GM19395 (cell line): ENCODE results near the gene YPEL5.

ENCODE experiments used
- ATAC-seq: cut with Tn5 transposase; IDR thresholded peaks from one replicate; pipeline ENCODE4 v1.9.1; 2021; ENCODE audit warnings: mild to moderate bottlenecking, moderate library complexity; ENCODE audit not compliant: unreplicated experiment

YPEL5 gene

DNA sequence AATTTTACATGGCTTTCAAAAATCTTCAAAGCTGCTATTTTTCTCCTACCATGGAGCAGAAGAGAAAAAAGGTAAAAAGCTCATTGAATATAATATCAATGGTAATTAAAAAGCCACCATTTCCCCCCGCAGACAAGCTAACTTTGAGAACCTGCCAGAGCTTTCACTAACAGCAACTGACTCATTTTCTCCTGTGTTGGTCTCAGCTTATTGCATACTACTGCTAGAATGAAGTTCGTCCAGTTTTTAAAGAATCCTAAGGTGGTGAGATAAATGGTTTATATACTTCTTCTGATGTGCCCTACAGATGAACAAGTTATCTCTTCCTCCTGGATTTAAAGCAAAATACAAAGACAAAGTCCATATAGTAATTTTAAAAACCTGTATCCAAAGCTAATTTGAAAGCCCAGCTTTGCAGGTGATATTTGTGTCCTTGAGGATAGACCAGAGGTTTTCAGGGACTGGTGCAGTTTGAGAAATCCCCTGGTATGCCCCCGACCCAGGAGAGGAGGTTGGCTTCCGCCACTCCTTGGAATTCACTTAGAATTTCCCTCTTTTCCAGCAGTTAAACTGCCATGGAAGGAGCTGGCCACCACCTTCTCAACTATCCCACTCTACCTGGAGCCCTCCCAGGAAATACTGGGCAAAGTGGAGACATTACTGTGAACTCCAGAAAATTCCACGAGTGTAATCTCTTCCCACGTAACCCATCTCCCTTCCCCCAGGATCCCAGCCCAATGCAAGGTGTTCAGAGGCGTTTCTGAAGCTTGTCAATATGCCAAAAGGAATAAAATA, 17.5 kb downstream of the YPEL5 start:
- ATAC-seq = no peak

DNA sequence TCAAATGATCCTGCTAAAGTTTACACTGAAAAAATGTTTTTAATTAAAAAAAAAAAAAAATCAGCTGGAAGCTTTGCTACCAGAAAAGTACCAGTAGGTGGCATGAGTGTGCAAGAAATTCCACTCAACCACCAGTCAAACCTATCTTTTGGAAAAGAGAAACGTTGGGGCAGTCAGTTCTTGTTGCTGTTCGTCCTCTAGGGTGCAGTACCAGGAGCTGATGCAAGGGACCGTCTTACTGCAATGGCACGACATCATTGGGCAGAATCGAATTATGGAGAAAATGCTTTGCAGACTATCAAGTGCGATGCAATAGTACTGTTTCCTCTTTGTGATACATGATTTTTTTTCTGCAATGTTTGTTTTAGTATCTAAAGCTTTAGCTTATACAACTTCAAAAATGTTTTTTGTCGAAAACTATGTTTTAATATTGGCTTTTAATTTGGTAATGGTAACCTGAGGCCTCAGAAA, 18.3 kb downstream of the YPEL5 start:
- peak; percentile 95 for ATAC-seq

DNA sequence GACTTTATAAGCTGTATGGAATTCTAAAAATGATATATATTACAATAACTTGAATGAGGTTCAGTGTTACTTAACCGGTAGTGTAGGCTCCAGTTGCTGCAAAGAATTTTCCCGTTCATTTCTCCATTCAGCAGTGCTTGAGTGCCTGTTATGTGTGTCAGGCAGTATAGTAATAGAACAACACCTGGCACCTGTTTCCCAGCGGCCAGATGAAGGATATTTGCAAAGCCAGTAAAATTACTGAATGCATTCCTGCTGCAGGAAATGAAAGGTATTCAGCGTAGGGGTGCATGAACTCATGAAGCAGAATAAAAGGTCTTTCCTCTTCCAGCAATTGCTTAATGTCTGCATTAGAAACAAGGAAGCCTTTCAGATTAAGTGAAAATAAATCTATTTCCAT, 18.8 kb downstream of the YPEL5 start:
- no peak for ATAC-seq

DNA sequence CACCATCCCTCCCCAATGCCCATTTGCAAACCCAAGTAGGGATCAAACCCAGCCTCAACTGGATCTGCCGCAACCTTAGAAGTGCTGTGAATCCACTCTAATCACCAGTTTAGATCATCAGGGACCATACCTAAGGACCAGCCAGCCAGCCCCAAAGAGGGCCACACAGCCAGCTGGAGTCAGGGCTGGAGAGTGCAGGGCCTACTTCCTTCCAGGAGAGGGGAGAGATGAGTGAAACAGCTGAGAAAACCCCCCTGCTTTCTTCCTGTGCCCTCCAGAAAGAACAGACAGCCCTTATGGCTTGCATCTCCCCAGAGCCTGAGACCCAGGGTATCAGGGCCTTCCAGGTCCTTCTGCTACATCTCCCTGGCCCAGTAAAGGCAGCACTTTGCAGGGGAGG, 25.8 kb downstream of the YPEL5 start:
- no peak for ATAC-seq

DNA sequence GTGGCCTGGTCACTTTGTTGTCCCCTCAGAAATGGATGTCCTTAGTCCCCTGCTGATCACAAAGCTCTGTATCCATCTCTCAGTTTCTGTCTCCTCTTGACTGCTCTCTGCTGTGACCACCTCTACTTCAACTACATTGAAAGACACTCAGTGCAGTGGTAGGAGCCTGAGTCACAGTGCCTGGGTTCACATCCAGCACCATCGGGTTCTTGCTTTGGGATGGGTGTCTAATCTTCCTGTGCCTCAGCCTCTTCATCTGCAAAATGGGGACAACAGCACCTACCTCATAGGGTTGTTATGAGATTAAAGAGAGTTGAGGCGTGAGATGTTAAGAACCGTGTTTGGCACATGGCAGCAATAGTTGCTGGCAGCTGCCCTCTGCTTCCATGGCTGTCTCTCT, 30.6 kb downstream of the YPEL5 start:
- ATAC-seq = no peak

DNA sequence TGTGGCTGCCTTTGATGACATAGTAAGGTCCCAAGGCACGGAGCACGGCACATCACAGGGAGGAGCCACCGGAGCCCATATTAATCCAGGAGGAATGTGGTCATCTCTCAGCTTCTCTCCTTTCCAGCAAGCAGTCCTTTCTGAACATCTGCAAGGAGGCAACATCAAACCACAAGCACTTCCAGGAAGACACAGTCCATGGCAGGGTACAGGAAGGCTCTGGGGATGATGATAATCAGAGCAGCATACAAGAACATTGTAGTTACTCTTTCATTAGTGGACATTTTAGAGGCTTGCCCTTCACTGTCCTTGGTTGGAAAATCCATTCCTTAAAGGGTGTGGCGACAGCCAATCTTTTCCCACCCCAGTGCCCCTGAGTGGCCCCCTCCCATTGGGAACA, 31.1 kb downstream of the YPEL5 start:
- no peak for ATAC-seq

DNA sequence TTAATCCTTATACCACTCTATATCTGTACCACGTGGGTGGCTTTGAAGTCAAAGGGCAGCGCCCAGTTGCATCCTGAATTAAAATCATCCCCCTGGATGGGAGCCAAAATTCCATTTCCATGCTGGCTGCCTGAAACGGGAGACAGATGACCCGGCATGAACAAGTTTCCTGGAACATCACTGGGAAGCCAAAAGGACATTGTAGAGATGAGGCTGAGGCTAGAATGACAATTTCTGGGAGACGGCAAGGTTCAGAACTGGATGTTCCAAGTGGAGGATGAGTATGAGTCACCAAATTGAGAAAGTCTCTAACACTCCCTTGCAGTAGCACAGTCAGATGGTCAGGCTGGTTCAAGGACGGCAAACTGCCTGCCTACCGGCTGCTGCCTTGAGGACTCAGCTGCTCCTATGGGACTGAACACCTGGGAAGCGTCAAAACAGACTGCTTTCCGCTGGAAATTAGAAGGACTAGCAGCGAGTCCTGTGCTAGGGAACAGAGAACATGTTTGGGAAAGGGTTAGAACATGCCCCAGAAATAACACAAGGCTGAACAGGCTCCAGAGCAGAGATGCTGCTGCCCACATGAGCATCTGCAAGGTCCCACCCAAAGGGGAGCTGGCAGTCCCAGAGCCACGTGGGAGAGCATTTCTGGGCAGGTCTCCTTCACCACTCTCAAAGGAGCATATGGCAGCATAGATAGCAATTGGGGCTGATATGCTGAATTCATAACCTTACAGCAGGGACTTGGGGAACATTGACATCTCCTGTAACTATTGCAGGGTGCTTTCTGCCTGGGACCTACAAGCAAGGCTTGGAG, 32.0 kb downstream of the YPEL5 start:
- no peak for ATAC-seq

DNA sequence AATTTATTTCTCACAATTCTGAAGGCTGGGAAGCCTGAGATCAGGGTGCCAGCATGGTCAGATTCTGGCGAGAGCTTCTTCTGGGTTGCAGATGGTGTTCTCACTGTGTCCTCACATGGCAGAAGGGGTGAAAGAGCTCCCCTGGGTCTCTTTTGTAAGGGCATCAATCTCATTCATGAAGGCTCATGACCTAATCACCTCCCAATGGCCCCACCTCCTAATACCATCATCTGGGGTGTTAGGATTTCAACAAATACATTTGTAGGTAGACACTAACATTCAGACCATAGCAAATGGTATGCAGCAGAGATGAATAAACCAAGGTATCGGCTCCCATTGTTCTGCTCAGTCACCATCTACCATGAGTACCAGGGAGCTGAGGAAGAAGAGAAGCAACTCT, 32.7 kb downstream of the YPEL5 start:
- ATAC-seq = no peak

DNA sequence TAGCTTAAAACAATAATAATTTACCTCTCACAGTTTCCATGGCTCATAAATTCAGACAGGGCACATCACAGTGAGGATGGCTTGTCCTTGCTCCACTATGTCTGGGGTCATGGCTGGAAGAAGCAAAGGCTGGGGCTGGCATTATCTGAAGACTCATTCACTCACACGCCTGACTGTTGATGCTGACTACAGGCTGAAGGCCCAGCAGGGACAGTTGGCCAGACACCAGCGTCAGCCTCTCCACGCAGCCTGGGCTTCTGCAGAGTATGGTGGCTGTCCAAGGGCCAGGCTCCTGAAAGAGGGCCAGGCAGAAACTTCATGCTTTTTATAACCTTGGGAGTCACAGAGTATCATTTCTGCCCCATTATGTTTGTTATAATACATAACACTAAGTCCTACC, 33.4 kb downstream of the YPEL5 start:
- no peak for ATAC-seq

DNA sequence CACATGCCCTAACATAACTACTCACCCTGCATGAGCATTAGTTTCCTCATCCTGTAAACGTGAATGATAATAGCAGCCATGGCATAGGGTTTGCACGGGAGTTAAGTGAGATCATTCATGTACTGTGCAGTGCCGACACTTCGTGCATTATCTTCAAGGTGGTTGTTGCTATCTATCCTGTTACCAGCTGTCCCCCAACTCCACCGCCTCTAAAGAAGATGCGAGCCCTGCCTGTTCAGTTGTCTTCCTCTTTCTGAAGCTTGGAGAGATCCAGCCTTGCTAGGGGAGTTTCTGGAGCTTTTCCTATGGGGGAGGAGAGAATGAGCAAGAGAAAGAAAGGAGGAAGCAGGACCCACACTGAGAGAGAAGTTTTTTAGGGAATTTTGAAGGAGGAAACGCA, 34.4 kb downstream of the YPEL5 start:
- ATAC-seq = no peak

DNA sequence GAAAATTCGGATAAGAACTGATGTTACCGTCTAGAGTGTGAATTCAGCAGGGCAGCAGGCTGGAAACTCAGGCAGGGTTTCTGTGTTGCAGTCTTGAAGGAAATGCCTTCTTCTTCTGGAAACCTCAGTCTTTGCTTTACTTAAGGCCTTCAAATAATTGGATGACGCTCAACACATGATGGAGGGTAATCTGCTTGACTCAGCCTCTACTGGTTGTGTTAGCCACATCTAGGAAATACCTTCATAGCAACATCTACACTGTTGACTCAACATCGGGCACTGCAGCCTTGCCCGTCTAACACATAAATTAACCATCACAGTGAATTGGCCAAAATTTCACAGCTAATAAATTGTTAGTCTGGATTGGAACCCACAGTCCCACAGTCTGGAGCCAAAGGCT, 37.2 kb downstream of the YPEL5 start:
- no peak for ATAC-seq

DNA sequence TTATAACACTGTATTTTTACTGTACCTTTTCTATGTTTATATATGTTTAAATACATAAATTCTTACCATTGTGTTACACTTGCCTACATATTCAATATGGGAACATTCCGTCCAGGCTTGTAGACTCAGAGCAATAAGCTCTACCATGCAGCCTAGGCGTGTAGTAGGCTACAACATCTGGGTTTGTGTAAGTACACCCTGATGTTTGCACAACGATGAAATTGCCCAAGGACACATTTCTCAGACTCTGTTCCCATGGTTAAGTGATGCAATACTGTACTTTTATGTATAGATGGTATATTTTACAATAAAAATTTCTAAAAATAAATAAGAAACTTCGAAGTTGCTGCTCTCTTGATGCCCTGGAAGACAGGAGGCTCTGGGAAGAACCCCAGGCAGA, 38.4 kb downstream of the YPEL5 start:
- ATAC-seq = no peak

DNA sequence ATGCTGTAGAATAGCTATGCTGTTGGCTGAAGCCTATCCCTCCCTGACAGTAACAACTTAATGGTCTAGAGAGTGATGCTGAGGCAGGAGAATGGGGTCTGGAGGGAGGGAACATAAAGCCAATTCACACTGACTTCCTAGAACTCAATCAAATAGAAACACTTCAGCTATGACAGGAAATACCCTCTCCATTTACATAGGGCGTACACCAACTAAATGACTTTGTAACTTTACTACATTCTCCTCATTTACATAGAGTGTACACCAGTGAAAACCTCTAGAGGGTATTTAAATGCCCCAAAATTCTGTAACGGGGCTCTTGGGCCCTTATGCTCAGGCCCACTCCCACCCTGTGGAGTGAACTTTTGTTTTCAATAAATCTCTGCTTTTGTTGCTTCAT, 41.5 kb downstream of the YPEL5 start:
- ATAC-seq = no peak

DNA sequence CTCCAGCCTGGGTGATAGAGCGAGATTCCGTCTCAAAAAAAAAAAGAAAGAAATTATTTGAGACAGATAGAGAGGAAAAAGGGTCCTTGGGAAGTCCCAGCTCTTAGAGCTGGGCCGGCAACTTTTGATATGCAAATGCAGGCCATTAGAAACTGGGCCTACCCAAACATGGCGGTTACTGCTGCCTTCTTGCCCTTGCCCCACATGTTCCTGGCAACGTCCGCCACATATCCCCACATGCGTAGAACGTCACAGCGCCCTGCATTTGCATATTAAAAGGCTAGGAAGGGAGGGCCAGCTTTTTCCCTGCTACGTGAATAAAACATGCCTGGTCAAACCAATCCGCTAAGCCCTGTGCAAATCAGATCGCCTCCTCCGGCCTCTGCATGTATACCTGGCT, 43.8 kb downstream of the YPEL5 start:
- ATAC-seq = no peak

DNA sequence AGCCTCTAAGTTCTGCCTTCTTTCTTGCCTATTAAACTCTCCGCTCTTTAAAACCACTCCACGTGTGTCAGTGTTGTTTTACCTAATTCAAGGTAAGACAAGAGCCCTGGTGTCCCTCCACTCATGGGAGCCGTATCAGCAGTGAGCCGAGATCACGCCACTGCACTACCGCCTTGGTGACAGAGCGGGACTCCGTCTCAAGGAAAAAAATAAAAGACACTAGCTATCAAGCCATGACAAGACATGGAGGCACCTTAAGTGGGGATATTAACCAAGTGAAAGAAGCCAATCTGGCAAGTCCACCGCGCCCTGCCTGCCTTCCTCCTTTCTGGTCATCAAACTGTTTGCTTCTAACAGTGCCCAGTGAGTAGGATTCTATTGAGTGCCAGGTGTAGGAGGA, 44.3 kb downstream of the YPEL5 start:
- ATAC-seq = no peak

DNA sequence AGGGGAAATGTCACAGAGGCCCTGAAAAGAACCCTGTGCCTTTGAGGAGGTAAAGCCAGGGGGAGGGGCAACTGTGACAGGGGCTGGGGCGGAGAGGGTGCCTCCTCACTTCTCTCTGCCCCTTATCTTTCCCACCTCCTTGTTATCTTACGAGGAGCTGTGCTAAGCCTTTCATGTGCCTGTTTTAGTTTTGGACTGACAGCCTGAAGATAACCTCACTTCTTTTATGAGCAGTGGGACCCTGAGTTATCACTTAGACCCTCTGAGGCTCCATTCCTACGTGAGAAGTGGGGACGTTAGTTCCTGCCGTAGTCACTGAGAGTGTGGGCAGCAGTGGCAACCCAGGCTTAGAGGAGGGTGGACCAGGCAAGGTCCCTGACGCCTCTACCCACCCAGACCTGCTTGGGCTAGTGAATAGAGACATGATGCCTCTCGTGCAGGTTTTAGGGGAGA, 45.0 kb downstream of the YPEL5 start:
- no peak for ATAC-seq

DNA sequence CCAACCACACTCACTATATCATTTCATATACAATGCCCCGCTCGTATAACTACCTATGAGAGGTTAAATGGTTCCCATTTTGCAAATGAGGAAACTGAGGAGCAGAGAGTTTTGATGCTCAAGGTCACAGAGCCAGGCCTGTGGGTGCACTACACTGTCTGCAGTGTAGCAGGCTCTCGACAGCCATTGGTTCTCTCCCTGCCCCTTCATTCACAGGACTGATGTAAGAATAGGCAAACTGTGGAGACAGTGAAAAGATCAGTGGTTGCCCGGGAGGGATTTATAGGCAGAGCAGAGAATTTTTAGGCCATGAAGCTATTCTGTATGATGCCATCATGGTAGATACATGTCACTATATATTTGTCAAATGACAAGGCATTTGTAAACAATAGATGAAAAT, 45.5 kb downstream of the YPEL5 start:
- ATAC-seq = no peak

DNA sequence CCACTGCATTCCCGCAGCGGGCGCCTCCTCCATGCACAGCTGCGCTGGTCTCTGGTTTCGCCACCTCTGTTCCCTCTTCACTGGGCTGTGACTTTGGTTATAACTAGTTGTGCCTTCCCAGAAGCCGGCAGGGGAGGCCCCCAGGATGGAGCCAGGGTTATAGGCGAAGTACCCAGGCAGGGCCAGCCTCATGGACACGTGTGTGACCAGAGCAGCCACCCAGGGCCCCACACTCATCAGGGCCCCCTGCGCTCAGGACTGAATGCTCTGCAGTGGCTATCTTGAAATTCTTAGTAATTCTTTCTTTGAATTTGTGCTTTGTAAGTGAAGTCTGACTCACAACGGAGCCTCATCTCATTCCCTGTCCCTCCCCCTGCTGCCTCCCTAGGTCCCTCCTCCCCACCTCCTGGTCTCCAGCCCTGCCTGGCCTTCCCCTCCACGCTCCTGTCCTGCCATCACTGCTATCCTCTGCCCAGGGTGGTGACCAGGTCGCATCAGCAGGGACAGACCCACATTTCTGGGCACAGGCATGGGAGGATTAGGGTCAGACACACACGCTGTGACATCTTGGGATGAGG, 46.4 kb downstream of the YPEL5 start:
- ATAC-seq = no peak

DNA sequence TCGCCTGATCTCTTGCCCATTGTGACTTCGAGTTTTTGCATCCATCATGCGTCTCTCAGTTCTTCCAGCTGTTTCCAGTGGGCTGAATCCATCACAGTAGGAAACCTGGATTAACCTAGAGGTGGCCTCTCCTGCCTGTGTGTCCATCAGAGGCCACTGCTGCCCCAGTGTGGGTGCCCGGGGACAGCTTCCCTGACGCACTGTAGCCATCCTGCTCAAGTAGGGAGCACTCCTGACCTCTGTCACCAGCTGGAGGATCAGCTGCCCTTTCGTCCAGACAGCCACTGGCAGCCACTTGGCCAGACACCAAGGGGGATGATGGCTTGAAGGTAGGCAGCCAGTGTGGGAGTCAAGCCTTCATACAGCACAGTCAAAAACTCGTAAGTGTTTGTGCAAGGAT, 47.6 kb downstream of the YPEL5 start:
- no peak for ATAC-seq

DNA sequence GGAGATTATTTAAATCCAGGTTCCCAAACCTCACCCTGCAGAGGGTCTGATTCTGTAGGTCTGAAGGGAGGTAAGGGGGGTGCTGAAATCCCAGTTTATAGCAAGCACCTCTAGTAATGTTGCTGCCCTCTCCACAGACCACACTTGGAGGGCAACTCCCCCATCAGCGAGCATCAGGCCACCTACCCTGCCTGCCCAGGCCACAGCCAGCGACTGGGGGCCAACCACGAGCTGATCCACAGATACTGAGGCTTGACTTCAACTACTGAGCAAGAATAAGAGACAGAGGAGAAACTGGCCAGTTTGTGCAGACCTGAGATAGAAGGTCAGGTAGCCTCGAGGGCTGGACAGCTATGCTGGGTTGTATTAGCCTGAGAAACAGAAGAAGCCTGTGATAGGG, 48.2 kb downstream of the YPEL5 start:
- ATAC-seq = no peak

DNA sequence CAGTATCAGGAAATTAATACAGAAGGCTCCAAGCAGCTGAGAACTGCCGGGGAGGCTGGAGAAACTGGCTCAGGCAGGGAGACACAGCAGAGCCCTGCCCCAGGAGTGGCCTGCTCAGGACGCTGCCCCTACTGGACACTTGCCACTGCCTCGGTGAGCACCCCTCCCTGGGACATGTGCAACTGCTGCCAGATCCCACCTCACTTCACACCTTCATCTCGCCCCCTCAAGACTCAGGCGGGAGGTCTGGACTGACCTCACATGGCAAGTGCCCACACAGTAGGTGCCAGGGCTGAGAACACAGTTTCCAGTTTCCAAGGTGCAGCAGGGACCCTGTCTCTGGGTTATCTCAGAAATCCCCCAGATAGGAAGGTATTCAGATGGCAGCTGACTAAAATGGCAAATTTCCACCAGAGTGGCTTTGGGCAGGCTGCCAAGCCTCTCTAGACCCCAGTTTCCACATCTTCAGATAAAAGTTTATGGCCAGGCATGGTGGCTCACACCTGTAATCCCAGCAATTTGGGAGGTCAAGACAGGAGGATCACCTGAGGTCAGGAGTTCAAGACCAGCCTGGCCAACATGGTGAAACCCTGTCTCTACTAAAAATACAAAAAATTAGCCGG, 50.9 kb downstream of the YPEL5 start:
- no peak for ATAC-seq
